LNCaP clone FGC (cell line): Measurements from ENCODE around the gene PKIG.

Source experiments
- DNase-seq: peaks from one replicate; pipeline ENCODE4 v3.0.0-alpha.2; 2011; ENCODE audit warnings: low read depth
- H3K4me3 ChIP-seq: 2 replicates; pipeline ENCODE4 v1.5.1; 2011; ENCODE audit warnings: mild to moderate bottlenecking, low read depth, low read length, control low read depth
- TF ChIP-seq, protein P1 (sequence below): IDR thresholded peaks from 2 replicates; pipeline ENCODE4 v1.5.1; 2012; ENCODE audit warnings: mild to moderate bottlenecking; ENCODE audit not compliant: control insufficient read depth, insufficient read depth; ENCODE audit errors: extremely low read depth

Gene PKIG

DNA sequence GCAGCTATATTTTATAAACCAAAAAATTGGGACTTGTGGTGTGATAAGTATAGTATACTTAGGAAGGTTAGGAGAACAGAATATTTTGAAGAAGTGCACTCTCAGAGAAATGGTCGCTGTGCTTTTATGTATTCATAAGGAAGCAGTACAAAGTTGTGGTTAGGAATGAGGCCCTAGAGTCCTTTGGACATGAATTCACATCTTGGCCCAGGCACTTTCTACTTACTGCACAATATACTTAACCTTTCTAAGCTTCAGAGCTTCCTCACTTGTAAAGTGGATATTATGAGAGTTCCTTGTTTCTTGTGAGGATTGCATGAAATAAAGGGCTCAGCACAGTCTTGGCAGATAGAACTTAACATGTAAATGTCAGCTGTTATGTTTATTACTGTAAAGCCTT, 39.5 kb upstream of the PKIG start:
- DNase-seq, result no peak
- TF ChIP-seq, protein P1, sequence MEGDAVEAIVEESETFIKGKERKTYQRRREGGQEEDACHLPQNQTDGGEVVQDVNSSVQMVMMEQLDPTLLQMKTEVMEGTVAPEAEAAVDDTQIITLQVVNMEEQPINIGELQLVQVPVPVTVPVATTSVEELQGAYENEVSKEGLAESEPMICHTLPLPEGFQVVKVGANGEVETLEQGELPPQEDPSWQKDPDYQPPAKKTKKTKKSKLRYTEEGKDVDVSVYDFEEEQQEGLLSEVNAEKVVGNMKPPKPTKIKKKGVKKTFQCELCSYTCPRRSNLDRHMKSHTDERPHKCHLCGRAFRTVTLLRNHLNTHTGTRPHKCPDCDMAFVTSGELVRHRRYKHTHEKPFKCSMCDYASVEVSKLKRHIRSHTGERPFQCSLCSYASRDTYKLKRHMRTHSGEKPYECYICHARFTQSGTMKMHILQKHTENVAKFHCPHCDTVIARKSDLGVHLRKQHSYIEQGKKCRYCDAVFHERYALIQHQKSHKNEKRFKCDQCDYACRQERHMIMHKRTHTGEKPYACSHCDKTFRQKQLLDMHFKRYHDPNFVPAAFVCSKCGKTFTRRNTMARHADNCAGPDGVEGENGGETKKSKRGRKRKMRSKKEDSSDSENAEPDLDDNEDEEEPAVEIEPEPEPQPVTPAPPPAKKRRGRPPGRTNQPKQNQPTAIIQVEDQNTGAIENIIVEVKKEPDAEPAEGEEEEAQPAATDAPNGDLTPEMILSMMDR, result no peak
- no peak overlapping the region for H3K4me3 ChIP-seq

DNA sequence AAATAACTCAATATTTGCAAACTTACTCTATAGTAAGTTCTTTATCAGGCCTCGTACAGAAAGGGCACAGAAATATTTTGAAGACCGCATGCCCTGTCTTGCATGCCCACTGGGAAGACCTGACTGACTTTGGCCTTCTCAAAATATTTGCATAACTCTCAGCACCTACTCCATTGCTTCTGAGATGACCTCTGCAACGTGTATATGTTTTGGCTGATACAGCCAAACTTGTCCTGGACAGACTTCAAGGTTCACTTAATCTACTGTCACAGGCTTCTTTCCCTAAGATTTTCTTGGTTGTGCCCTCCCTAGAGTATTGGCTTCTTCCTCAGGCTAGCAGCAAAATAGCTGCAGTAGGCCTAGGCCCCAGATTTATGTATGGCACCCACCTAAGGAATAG, 39.0 kb upstream of the PKIG start:
- no peak overlapping the region for H3K4me3 ChIP-seq
- no peak for DNase-seq
- TF ChIP-seq, protein P1, result no peak

DNA sequence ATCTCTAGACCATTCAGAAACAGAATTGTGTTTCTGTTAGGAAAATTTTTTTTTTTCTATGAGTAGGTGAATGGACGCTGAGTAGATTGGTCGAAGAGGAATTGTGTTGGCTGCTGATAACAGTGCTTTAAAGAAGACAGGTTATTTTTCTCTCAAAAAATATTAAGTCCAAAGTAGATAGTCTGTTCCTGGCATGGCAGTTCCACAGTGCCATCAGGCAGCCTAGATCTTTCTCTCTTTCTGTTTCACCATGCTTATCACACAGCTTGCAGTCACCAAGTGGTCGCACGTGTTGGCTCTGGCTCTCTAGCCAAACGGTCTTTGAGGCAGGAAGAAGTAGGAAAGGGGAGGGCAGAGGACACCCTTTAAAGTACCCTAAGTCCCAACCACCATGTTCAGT, 38.1 kb upstream of the PKIG start:
- TF ChIP-seq, protein P1, result no peak
- H3K4me3 ChIP-seq, result no peak overlapping the region
- DNase-seq, result no peak

DNA sequence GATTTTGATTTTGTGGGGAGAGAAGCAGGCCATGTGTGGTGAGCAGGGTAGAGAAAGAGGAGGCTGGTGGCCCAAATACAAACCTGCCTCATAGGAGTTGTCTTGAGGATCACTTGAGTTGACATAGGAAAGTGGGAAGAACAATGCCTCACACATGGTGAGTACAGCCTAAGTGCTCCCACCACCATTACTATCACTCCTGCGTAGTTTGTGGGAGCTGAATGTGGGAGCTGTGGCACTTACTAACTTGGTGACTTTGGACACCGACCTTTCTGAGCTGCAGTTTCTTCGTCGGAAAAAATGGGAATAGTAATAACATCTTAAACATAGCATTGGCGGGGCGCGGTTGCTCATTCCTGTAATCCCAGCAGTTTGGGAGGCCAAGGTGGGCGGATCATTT, 35.0 kb upstream of the PKIG start:
- no peak for DNase-seq
- H3K4me3 ChIP-seq, result no peak overlapping the region
- TF ChIP-seq, protein P1, result no peak

DNA sequence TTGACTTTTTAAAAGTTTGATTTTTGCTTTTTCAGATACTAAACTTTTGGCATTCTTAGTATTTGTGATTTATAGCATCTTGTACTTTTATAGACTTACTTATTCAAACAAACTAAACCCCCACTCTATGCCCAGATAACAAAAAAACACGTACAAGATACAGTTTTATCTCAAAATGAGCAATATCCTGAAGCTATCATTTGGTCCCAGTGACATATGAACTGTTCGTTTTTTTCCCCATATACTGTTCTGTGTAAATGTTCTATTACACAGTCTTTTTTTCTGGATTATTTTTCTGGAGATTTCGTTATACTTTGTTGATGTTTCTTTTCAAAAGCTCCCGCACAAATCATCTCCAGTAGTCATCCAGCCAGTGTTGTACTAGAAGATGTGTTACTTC, 33.3 kb upstream of the PKIG start:
- no peak for DNase-seq
- TF ChIP-seq, protein P1, result no peak
- H3K4me3 ChIP-seq, result no peak overlapping the region

DNA sequence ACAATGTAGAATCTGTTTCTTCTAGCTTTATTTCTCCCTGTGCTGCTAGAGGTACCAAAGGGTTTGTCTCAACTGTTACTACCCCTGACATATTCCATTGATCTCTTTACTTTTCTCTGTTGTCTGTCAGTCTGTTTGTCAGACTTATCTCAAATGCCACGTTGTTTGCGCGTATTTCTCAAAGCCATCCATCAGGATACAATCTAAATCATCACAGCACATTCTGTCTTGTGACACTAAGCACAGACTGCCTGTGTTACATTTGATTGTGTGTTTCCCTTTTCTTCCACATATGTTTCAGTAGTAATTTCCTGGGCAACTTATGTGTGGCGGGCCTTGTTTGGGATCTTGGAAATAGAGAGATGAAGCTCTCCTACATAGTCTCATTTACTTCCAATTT, 30.3 kb upstream of the PKIG start:
- no peak for DNase-seq
- no peak overlapping the region for H3K4me3 ChIP-seq
- TF ChIP-seq, protein P1, result no peak

DNA sequence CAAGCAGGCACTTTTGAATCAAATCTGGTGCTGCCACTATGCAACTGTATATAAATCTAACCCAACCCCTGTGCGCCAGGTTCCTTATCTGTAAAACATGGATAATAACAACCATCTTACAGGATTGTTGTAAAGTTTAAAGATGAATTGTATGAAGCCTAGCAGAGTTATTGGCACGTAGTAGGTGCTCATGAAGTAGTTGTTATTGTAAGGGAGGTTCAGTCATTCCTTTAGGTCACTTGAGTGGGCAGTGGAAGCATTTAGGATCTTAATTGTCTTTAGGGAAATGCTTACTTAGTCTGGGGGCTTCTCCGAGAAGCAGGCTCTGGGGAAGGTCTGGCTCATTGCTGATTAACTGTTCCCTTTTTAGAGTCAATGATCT, 29.8 kb upstream of the PKIG start:
- TF ChIP-seq, protein P1, result no peak
- H3K4me3 ChIP-seq, result no peak overlapping the region
- no peak for DNase-seq
